Measurements from ENCODE around the gene KRI1.

GRCh38 chr19:10551698-10552301, 14.0 kb downstream of the KRI1 start:
- no peak for TF ChIP-seq CTCF (IDR thresholded peaks at IDR 0.05 in 4 of 5, conservative IDR thresholded peaks at IDR 0.05 in 1 of 5)
- TF ChIP-seq POLR2A (IDR thresholded peaks at IDR 0.05): no peak

Data from gastrocnemius medialis (tissue), 4 donors.